HEK293 (cell line): ENCODE data around the gene DPY19L3.

ENCODE experiments used
- GLI4 ChIP-seq: fragments of 450-650 bp; formaldehyde crosslinking; IDR thresholded peaks from 2 replicates; pipeline ENCODE4 v1.5.1; 2016; ENCODE audit warnings: missing biosample characterization, missing genetic modification characterization
- KLF1 ChIP-seq: fragments of 450-650 bp; formaldehyde crosslinking; IDR thresholded peaks from 2 replicates; pipeline ENCODE4 v1.5.1; 2016; ENCODE audit warnings: missing biosample characterization, missing genetic modification characterization
- KLF8 ChIP-seq: fragments of 450-650 bp; formaldehyde crosslinking; IDR thresholded peaks from 2 replicates; pipeline ENCODE4 v1.5.1; 2016; ENCODE audit warnings: missing biosample characterization, missing genetic modification characterization
- OSR2 ChIP-seq: fragments of 450-650 bp; formaldehyde crosslinking; IDR thresholded peaks from 2 replicates; pipeline ENCODE4 v1.5.1; 2016; ENCODE audit warnings: missing biosample characterization, missing genetic modification characterization
- SP3 ChIP-seq: fragments of 450-650 bp; formaldehyde crosslinking; IDR thresholded peaks from 2 replicates; pipeline ENCODE4 v1.5.1; 2016; ENCODE audit warnings: missing biosample characterization, missing genetic modification characterization
- SP7 ChIP-seq: fragments of 450-650 bp; formaldehyde crosslinking; IDR thresholded peaks from 2 replicates; pipeline ENCODE4 v1.5.1; 2016; ENCODE audit warnings: missing biosample characterization, missing genetic modification characterization
- TCF7L2 ChIP-seq: IDR thresholded peaks from 2 replicates; pipeline ENCODE4 v1.6.1; 2011; ENCODE audit warnings: low read depth, mild to moderate bottlenecking, inconsistent platforms, low read length, moderate library complexity, borderline replicate concordance
- YY2 ChIP-seq: fragments of 450-650 bp; formaldehyde crosslinking; IDR thresholded peaks from 2 replicates; pipeline ENCODE4 v1.5.1; 2016; ENCODE audit warnings: missing biosample characterization, missing genetic modification characterization
- ZBTB44 ChIP-seq: fragments of 450-650 bp; IDR thresholded peaks from 2 replicates; pipeline ENCODE4 v1.5.1; 2018; ENCODE audit warnings: missing biosample characterization, mild to moderate bottlenecking, missing genetic modification characterization
- ZEB2 ChIP-seq: fragments of 450-650 bp; formaldehyde crosslinking; IDR thresholded peaks from 2 replicates; pipeline ENCODE4 v1.5.1; 2016; ENCODE audit warnings: missing biosample characterization, missing genetic modification characterization
- ZFP3 ChIP-seq: fragments of 450-650 bp; formaldehyde crosslinking; IDR thresholded peaks from 2 replicates; pipeline ENCODE4 v1.5.1; 2016; ENCODE audit warnings: low read depth, missing biosample characterization, missing genetic modification characterization
- ZFP37 ChIP-seq: fragments of 450-650 bp; formaldehyde crosslinking; IDR thresholded peaks from 2 replicates; pipeline ENCODE4 v1.5.1; 2016; ENCODE audit warnings: missing biosample characterization, missing genetic modification characterization
- ZIC2 ChIP-seq: fragments of 450-650 bp; formaldehyde crosslinking; IDR thresholded peaks from 2 replicates; pipeline ENCODE4 v1.5.1; 2016; ENCODE audit warnings: missing biosample characterization, missing genetic modification characterization
- ZNF121 ChIP-seq: fragments of 450-650 bp; formaldehyde crosslinking; IDR thresholded peaks from 2 replicates; pipeline ENCODE4 v1.5.1; 2016; ENCODE audit warnings: missing biosample characterization, missing genetic modification characterization
- ZNF133 ChIP-seq: fragments of 450-650 bp; formaldehyde crosslinking; IDR thresholded peaks from 2 replicates; pipeline ENCODE4 v1.5.1; 2016; ENCODE audit warnings: missing biosample characterization, missing genetic modification characterization
- ZNF138 ChIP-seq: fragments of 450-650 bp; formaldehyde crosslinking; IDR thresholded peaks from 2 replicates; pipeline ENCODE4 v1.5.1; 2016; ENCODE audit warnings: missing biosample characterization, missing genetic modification characterization, borderline replicate concordance
- ZNF157 ChIP-seq: fragments of 450-650 bp; formaldehyde crosslinking; IDR thresholded peaks from 2 replicates; pipeline ENCODE4 v1.5.1; 2016; ENCODE audit warnings: missing biosample characterization, missing genetic modification characterization
- ZNF221 ChIP-seq: fragments of 450-650 bp; formaldehyde crosslinking; IDR thresholded peaks from 2 replicates; pipeline ENCODE4 v1.5.1; 2017; ENCODE audit warnings: missing biosample characterization, missing genetic modification characterization, borderline replicate concordance
- ZNF394 ChIP-seq: fragments of 450-650 bp; formaldehyde crosslinking; IDR thresholded peaks from 2 replicates; pipeline ENCODE4 v1.5.1; 2016; ENCODE audit warnings: missing biosample characterization, missing genetic modification characterization, mild to moderate bottlenecking, moderate library complexity, borderline replicate concordance
- ZNF530 ChIP-seq: fragments of 450-650 bp; formaldehyde crosslinking; IDR thresholded peaks from 2 replicates; pipeline ENCODE4 v1.5.1; 2016; ENCODE audit warnings: low read depth, missing biosample characterization, missing genetic modification characterization
- ZNF544 ChIP-seq: fragments of 450-650 bp; formaldehyde crosslinking; IDR thresholded peaks from 2 replicates; pipeline ENCODE4 v1.5.0; 2017; ENCODE audit warnings: missing biosample characterization, missing genetic modification characterization
- ZNF555 ChIP-seq: fragments of 450-650 bp; formaldehyde crosslinking; conservative IDR thresholded peaks from 2 replicates; pipeline ENCODE4 v1.5.1; 2017; ENCODE audit warnings: missing biosample characterization, mild to moderate bottlenecking, missing genetic modification characterization, inconsistent platforms
- ZNF580 ChIP-seq: fragments of 450-650 bp; formaldehyde crosslinking; IDR thresholded peaks from 2 replicates; pipeline ENCODE4 v1.5.1; 2016; ENCODE audit warnings: missing biosample characterization, missing genetic modification characterization
- ZNF610 ChIP-seq: fragments of 450-650 bp; formaldehyde crosslinking; IDR thresholded peaks from 2 replicates; pipeline ENCODE4 v1.5.1; 2016; ENCODE audit warnings: missing biosample characterization, missing genetic modification characterization, borderline replicate concordance
- ZNF623 ChIP-seq: fragments of 450-650 bp; formaldehyde crosslinking; IDR thresholded peaks from 2 replicates; pipeline ENCODE4 v1.5.1; 2016; ENCODE audit warnings: missing biosample characterization, missing genetic modification characterization
- ZNF660 ChIP-seq: fragments of 450-650 bp; IDR thresholded peaks from 2 replicates; pipeline ENCODE4 v1.5.1; 2018; ENCODE audit warnings: missing biosample characterization, mild to moderate bottlenecking, missing genetic modification characterization
- ZNF701 ChIP-seq: fragments of 450-650 bp; formaldehyde crosslinking; IDR thresholded peaks from 2 replicates; pipeline ENCODE4 v1.5.1; 2016; ENCODE audit warnings: missing biosample characterization, missing genetic modification characterization
- ZNF777 ChIP-seq: fragments of 450-650 bp; formaldehyde crosslinking; IDR thresholded peaks from 2 replicates; pipeline ENCODE4 v1.5.1; 2017; ENCODE audit warnings: missing biosample characterization, missing genetic modification characterization, borderline replicate concordance
- ZNF792 ChIP-seq: fragments of 450-650 bp; formaldehyde crosslinking; IDR thresholded peaks from 2 replicates; pipeline ENCODE4 v1.5.1; 2016; ENCODE audit warnings: missing biosample characterization, missing genetic modification characterization
- ZNF843 ChIP-seq: fragments of 450-650 bp; formaldehyde crosslinking; IDR thresholded peaks from 2 replicates; pipeline ENCODE4 v1.5.1; 2016; ENCODE audit warnings: missing biosample characterization, missing genetic modification characterization
- ZSCAN30 ChIP-seq: fragments of 450-650 bp; IDR thresholded peaks from 2 replicates; pipeline ENCODE4 v1.5.1; 2018; ENCODE audit warnings: missing biosample characterization, mild to moderate bottlenecking, missing genetic modification characterization, moderate library complexity
- ZSCAN4 ChIP-seq: fragments of 450-650 bp; formaldehyde crosslinking; IDR thresholded peaks from 2 replicates; pipeline ENCODE4 v1.5.1; 2017; ENCODE audit warnings: missing biosample characterization, missing genetic modification characterization
- ZXDB ChIP-seq: fragments of 450-650 bp; formaldehyde crosslinking; IDR thresholded peaks from 2 replicates; pipeline ENCODE4 v1.5.1; 2016; ENCODE audit warnings: missing biosample characterization, missing genetic modification characterization
- TF ChIP-seq, protein P1 (sequence below): fragments of 450-650 bp; formaldehyde crosslinking; optimal IDR thresholded peaks from 2 replicates; pipeline ENCODE3; 2016; ENCODE audit warnings: missing biosample characterization, mild to moderate bottlenecking, missing genetic modification characterization
- TF ChIP-seq, protein P2 (sequence below): IDR thresholded peaks from 2 replicates; pipeline ENCODE4 v1.6.1; 2011; ENCODE audit warnings: mild to moderate bottlenecking, low read depth, low read length, borderline replicate concordance
- TF ChIP-seq, protein P3 (sequence below): fragments of 450-650 bp; formaldehyde crosslinking; IDR thresholded peaks from 2 replicates; pipeline ENCODE4 v1.5.1; 2017; ENCODE audit warnings: missing biosample characterization, missing genetic modification characterization

DPY19L3 gene

DNA sequence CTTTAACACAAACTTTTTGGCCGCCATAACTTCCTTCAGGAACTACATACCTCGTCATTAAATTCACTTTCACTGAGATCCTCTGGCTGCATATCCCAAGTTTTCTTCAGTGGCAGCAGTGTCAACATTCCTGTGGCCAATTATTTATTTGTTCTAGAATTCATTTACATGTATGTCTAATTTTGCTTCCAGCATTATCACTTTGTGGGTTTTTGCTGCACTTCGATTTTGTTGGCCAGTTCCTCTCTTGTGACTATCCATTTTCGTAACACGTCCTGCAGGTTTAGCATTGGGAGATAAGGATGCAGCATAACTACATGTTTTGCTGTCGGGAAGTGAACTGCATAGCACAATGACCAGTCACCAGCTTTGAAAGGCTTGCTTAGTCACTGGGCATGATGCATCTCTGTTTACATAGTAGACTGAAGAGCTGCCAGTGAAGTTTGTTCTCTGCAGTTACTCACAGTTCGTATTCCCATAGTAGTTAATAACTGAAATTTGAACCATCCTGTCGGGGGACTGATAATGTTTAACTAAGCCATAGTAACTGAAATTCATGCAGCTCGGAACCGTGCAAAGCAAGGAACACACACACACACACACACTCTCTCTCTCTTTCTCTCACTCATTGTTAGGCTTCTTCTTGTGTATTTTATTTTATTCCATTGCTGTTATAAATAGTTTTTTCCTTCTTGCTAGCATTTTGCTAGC, 31.8 kb upstream of the DPY19L3 start (continued):
- TF ChIP-seq, protein P1, sequence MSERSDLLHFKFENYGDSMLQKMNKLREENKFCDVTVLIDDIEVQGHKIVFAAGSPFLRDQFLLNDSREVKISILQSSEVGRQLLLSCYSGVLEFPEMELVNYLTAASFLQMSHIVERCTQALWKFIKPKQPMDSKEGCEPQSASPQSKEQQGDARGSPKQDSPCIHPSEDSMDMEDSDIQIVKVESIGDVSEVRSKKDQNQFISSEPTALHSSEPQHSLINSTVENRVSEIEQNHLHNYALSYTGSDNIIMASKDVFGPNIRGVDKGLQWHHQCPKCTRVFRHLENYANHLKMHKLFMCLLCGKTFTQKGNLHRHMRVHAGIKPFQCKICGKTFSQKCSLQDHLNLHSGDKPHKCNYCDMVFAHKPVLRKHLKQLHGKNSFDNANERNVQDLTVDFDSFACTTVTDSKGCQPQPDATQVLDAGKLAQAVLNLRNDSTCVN = no peak
- TF ChIP-seq ZNF133 (no peak), YY2 (tag by site-specific recombination) (no peak), KLF8 (peak; percentile 93), ZEB2 (tag by site-specific recombination) (peak; percentile 100), KLF1 (tag by site-specific recombination) (no peak; the same call in 1 of the 2 replicates), ZBTB44 (peak; percentile 97), ZNF138 (tag by site-specific recombination) (no peak), ZNF157 (tag by site-specific recombination) (0 out of 2 replicates have a peak, but pooled peaks have one; percentile 12), SP3 (tag by site-specific recombination) (peak; percentile 46; the same call in 1 of the 2 replicates), ZFP3 (tag by site-specific recombination) (no peak), ZNF394 (tag by site-specific recombination) (peak; percentile 82), ZNF623 (tag by site-specific recombination) (peak; percentile 46), ZNF777 (tag by site-specific recombination) (no peak), ZNF843 (tag by site-specific recombination) (peak; percentile 88), ZNF530 (no peak), OSR2 (tag by site-specific recombination) (peak; percentile 79), ZNF544 (tag by site-specific recombination) (no peak), ZNF555 (tag by site-specific recombination) (no peak), ZNF660 (tag by site-specific recombination) (peak; percentile 99), ZSCAN4 (tag by site-specific recombination) (peak; percentile 91), ZNF580 (0 out of 2 replicates have a peak, but pooled peaks have one; percentile 19), ZNF610 (tag by site-specific recombination) (no peak), ZSCAN30 (tag by site-specific recombination) (peak; percentile 62), ZNF701 (tag by site-specific recombination) (no peak), ZFP37 (tag by site-specific recombination) (peak; percentile 98), ZXDB (tag by site-specific recombination) (peak; percentile 97), TCF7L2 (no peak), ZNF221 (tag by site-specific recombination) (no peak), ZNF121 (tag by site-specific recombination) (no peak), ZIC2 (no peak), GLI4 (tag by site-specific recombination) (no peak), ZNF792 (peak; percentile 82), SP7 (tag by site-specific recombination) (peak; percentile 99)
- TF ChIP-seq, protein P2, sequence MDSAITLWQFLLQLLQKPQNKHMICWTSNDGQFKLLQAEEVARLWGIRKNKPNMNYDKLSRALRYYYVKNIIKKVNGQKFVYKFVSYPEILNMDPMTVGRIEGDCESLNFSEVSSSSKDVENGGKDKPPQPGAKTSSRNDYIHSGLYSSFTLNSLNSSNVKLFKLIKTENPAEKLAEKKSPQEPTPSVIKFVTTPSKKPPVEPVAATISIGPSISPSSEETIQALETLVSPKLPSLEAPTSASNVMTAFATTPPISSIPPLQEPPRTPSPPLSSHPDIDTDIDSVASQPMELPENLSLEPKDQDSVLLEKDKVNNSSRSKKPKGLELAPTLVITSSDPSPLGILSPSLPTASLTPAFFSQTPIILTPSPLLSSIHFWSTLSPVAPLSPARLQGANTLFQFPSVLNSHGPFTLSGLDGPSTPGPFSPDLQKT = no peak
- TF ChIP-seq, protein P3, sequence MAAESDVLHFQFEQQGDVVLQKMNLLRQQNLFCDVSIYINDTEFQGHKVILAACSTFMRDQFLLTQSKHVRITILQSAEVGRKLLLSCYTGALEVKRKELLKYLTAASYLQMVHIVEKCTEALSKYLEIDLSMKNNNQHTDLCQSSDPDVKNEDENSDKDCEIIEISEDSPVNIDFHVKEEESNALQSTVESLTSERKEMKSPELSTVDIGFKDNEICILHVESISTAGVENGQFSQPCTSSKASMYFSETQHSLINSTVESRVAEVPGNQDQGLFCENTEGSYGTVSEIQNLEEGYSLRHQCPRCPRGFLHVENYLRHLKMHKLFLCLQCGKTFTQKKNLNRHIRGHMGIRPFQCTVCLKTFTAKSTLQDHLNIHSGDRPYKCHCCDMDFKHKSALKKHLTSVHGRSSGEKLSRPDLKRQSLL (tag by site-specific recombination) = no peak; the same call in 1 of the 2 replicates
